HG02759 (cell line): ENCODE data around the gene CCDC167.

Experiments
- ATAC-seq: cut with Tn5 transposase; IDR thresholded peaks from one replicate; pipeline ENCODE4 v1.9.1; 2021; ENCODE audit warnings: mild to moderate bottlenecking, moderate library complexity; ENCODE audit not compliant: unreplicated experiment

The CCDC167 gene

DNA sequence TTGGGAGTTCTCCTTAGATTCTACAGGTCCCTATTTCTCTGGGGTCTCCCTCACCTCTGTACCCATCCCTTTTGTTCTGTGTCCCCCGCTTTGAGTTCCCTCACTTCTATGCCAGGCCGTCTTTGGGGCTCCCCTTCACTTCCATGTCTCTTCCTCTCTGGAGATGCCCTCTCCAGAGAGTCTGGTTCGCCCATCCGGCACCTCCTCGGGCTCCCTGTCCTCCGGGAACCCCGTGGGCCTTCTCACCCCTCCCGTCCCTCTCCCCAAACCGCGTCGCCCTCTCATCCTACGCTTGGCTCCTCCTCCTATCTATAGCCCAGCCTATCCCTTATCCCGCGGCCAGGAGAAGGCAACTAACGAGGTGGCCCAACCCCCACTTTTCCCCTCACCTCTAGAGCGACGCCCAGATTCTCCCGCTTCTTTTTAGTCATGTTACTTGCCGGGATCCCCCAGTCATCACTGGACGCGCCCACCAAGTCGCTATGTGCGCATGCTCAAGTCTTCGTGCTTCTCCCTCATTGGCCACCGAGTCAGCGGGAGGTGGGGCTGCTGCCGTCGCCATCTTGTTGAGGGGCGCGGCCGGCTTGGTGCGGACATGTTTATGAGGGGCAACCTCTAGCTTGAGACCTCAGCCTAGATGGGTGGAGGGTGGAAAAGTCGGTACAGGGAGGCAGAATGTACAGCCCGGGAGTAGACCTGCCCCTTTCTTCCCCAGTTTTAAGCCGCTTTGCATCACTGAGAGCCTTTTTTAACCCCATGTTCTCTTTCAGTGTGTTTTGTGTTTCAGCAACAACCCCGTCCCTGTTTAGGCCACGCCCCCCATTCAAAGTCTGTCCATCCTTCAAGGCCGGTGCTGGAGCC lies at the start of gene CCDC167:
Gene CCDC167 (minus strand): TSS at position 461 of the 861 bp plus-strand sequence. CDS start 30 bp downstream, at position 431.
- ATAC-seq: peak; percentile 90

DNA sequence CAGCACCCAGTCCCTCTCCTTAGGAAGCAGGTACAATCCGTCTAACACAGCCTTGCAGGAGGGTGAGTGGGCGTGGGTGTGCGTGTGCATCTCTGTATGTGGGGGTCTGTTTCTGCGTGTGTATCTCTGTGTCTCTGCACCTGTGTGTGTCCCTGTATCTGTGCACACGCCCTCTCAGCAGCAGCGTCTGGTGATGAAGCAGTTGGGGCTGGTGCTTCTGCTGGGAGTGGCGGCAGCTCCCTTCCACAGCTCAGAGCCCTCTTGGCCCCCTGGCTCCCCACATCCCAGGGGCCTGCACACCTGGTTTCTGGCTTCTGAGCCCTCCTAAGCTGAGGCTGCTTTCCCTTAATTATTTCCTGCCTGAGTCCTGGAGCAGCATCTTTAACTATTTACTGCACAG lies 49.5 kb upstream of the CCDC167 start:
- ATAC-seq: no peak

DNA sequence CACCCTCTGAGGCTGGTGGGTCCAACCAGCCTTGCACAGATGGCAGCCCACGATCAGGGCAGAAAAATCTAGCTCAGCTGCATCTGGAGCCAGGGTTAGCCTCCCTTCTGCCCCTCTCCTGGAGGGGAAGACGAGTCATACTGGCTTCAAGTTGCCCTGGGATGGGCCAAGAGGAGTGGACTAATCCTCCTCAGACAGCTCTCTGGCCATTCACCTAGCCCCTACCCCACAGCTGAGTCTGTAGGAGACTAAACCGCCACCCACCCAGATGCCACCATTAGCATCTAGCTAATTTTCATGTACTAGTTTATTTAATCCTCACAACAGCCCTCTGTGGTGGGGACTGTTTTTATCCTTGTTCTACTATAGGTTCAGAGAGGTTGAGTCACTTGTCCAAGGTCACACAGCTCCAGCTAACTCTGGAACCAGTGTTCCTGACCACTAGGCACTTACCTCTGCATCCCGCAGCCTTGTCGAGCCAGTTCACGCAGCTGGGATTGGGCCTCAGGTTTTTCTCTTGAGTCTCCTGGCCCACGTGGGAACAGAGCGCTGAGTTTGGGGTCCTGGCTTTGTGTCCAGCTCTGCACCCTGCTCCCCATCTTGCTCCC lies 48.5 kb upstream of the CCDC167 start:
- ATAC-seq: no peak

DNA sequence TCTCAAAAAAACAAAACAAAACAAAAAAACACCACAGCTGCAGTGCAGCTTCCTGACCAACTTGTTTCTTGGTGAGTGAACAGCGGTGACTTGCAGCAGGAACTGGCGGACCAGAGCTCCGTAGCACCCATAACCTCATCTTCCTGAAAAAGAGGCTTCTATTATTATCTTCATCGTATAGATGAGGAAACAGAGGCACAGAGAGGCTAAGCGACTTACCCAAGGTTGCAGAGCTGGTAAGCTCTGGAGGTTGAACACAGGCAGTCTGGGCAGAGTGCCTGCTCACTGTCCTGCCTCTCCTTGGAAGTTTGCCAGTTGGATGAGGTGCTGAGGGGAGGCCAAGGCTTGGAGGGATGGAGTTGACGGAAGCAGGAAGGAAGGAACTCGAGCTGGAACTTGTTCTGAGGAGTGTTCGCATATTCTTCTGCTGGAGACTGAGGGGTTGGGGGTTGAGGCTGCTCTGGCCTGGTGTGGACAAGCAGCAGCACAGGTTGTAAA lies 47.9 kb upstream of the CCDC167 start:
- ATAC-seq: peak; percentile 58

DNA sequence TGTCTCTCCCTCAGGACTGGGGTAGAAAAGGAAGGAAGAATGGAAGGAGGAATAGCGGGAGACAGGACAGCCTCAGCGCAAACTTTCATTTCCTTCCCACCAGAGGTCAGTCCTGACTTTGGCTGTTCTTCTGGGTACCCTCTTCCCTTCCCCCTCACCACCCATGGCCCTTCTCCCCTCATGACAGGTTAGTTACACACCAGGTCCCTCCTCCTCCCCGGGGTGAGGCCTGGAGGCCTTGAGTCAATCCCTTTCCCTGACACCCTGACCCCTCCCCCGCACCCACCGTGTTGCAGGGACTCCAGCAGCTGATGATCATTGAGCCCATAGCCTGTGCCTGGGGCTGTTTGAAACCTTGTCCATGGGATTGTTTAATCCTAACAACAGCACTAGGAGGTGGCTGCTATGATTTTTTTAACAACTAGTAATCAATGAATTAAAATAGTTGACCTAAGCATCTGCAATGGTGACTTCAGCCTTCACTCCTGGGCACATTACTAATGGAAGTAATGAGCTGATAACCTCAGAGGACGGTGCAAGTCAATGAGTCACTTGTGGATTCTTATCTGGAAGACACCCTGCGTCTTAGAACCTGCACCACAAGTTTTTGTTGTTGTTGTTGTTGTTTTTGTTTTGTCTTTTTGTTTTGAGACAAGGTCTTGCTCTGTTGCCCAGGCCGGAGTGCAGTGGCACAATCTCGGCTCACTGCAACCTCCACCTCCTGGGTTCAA lies 46.6 kb upstream of the CCDC167 start:
- ATAC-seq: no peak

DNA sequence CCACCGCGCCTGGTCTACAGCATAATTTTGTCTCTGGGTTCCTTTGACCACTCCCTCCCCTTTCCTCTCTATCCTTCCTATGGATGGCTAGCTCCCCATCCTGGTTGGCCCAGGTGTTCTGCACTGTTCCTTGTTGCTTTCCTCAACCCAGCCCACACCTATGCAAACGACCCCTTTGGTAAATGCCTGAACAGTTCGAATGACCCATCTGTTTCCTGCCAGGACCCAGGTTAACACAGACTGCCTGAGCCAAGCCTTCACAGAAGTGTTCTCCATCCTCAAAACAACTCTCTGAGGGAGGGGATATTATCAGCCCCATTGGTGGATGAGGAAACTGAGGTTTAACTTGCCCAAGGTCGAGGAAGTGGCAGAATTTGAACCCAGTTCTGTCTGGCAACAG lies 44.8 kb upstream of the CCDC167 start:
- ATAC-seq: no peak

DNA sequence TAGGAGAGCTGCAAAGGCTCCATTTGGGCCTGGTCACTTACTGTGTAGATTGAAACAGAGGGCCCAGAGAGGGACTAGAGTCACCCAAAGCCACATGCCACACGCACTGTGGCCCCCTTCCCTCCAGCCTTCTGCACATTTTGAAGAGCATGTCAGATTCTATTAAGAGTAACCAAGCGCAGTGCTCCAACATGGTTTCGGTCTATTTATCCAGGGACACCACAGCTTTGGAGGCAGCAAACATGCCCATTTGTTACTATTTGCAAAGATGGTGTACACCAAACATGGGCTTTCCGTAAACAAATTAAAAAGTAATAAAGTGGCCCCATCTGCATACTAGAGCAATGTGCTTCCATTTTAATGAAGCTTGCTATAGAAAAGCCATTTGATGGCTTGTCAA lies 43.7 kb upstream of the CCDC167 start:
- ATAC-seq: no peak

DNA sequence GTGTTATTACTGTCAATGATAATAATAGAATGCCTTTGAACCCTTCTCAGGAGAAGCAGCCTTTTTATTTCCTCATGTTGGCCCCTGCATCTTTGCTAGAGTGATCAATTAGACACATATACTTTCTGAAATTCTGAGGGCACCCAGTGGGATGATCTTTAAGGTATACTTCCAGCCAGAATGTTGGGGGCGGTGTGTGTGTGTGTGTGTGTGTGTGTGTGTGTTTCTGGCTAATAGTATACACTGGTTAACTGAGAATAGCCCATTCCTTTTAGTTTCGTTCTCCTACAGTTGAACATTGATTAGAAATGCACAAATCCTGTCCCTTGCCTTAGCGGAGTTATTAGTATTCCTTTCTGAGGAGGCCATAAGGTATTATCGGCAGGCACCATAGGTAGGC lies 41.7 kb upstream of the CCDC167 start:
- no peak for ATAC-seq

DNA sequence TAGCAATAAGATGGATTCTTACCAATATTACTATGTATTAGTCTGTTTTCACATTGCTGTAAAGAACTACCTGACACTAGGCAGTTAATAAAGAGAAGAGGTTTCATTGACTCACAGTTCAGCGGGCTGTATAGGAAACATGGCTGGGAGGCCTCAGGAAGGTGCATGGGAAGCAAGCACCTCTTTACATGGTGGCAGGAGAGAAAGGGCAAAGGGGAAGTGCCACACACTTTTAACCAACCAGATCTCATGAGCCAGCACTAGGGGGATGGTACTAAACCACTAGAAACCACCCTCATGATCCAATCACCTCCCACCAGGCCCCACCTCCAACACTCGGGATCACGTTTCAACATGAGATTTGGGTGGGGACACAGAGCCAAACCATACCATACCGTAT lies 40.7 kb upstream of the CCDC167 start:
- ATAC-seq: no peak

DNA sequence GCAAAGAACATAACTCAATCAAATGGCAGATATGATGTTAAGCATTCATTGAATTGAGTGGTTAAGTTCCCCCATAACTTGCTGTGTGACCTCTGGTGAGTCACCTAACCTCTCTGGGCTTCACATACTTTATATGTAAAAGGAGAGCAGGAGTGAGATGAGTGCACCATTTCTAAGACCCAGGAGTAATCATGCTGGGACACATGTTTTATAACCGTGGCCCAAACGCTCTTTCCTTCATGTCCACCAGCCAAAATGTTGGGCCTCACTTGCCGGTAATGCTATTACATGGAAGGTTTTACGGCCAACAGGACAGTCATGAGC lies 40.3 kb upstream of the CCDC167 start:
- no peak for ATAC-seq

DNA sequence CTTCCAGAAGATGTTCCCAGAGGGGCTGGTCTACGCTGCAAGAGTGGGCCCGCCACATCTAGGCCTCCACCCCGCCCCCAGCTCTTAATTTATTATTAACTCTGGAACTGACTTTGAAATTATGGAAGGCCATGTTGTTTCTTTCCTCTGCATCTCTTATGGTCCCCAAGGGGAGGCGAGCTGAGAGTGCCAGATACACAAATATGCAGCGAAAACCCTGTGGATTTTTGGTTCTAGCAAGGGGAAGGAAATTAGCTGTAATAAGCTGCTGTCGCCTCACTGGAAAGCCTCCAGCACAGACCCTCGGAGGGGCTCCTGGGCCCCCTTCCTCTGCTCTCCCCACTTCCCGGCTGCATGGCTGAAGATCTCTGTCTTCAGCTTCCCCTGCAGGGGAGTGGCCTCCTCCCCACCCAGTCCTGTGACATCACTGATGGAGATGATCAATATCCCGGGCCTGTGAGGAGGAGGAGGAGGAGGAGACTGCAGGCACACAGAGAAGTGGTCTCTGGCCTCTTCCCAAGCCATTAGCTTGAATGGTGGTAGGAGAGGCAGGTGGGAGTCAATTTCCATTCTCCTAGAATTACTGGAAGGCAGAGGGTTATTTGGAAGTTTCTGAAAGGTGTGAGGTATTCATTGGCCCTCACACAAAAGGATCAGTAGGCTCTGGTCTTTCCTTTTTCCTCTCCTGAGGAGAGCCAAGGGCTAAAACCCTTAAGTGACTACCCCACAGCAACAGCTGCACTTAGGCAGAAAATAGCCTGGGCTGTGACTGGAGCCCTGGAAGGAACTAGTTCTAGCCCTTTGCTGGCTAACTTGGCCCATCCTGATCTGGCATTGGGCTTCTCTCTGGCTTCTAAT lies 39.7 kb upstream of the CCDC167 start:
- ATAC-seq: no peak

DNA sequence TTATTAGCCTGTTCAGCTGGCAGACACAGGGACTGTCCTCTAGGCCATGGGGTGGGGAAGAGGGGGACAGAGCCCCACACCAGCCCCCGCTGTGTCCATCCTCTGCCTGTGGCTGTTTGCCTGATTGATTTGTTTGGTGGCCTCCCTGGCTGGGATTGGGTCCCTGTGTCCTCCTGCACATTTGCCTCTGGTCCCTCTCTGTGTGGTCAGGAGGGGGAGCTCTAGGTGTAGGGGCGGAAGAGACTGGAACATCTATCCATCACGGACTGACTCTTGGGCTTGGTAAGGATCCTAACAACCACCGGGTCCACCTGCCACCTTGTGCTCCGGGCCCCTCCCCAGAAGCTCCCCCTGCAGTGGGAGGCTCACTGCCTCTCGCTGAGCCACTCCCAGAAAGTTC lies 38.4 kb upstream of the CCDC167 start:
- ATAC-seq: no peak

DNA sequence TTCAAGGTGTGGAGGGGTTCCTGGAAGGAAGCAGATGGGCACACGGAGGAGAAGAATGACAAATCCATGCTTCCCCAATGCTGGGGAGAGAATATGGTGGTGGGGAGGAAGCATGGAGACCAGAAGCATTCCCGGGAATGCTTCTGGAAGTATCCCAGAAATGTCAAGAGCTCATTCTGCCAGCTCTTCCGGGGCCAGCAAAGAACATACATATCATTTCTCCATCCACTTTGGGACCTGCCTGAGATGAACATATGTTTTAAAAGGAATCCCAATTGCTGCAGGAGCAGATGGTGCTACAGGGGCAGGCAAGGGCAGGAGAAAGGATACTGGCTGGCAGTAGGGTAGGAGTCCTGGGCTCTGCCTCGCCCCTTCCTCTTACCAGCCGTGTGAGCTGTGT lies 37.9 kb upstream of the CCDC167 start:
- no peak for ATAC-seq

DNA sequence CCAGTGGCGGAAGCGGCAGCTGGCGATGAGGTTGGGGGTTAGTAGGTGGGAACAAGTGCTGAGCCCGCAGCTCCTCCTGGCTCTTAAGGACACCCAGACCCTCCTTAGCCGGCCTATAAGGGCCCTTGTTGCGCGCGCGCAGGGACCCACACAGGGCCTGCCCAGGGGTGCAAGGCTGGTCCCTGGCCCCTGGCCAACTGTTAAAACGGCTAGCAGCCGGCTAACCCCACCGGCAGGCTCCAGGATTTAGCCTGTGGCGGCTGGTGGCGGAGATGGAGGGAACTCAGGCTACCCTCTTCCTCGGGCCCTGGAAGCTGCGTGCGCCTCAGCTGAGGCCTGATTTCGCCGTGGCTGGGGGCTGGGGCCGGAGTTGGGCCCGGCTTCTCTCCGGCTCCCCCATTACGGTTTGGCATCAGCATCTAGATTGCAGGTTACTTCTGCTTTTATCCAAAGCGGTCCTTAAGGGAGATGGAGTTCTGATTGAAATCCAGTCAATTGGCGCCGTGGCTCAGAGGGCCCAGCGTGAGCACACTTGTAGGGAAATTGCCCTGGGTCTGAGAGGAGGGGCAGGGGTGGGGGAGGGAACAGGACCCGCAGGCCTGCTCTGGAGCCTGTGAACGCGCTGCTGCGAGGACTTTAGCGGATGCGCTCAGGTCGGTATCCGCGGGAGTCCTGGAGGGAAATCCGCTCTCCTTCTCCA lies 36.9 kb upstream of the CCDC167 start:
- peak; percentile 31 for ATAC-seq

DNA sequence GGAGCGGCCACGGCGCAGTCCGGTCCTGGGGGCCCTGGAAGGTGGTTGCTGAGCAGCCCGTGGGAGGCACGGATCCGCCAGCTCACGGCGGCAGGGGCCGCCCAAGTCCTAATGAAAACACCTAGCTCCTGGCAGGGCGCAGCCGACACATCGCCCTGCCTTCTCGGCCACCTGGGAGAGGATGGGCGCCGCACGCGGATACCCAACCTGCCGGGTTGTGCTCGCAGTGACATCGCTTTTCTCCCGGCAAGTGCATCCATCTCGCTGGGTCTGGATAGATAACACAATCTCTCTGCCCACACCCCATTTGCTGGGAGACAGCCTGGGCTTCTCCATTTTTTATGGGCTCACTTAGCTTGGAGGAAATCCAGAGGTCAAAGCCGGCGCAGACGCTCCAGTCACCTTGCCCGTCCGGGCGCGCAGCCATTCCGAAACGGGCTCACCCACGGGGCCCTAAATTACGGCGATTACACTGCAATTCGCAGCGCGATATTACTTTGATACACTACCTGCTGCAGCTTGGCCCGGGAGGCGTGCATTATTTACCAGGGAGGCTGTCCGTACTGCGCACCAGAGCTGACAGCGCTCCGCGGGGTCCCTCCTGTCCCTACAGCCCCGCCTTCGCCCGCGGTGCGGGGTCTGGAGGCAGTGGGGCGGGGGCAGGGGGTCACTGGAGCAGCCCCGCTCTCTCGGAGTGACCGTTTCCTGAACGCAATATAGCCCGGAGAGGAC lies 36.2 kb upstream of the CCDC167 start:
- peak; percentile 63 for ATAC-seq

DNA sequence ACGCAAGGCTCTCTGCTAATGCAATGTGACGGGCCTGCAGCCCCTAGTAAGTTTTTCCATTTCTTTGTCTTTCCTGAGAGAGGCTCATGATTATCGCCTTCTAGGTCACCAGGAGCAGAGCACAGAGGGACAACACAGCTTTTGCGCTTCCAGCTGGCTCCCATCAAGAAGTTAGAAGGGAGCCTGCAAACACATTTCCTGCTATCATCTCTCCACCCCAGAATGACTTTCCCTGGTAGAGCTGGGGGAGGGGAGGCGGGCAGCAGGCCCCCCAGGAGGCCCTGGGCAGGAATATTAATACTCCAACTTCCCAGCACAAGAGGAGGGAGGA lies 35.7 kb upstream of the CCDC167 start:
- no peak for ATAC-seq

DNA sequence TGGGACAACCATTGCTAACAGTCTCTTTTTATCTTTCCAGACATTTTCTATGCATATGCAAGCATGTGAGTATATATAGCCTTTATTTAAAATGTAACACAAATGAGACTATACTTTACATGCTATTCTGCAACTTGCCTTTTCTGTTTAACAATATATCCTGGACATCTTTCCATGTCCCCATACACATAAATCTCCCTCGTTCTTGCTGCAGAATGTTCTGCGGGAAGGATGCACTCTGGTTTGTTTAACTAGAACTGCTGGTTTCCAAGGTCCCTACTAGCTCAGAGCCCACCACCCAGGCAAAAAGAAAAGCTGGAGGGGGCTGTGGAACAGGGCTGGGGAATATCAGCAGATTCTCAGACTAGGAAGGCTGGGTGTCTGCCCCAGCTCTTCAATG lies 35.2 kb upstream of the CCDC167 start:
- no peak for ATAC-seq

DNA sequence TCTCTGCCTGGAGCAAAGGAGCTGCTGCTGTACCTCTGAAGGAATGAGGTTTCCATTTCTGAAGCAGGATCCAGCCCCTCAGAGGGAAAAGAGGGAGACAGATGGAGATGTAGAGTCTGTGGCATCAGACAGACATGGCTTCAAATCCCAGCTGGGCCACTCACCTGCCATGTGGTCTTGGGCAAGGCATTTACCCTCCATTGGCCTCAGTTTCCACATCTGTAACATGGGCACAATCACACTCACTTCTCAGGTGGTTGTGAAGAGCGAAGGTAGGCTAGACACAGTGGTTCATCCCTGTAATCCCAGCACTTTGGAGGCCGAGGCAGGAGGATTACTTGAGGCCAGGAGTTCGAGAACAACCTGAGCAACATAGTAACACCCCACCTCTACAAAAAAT lies 32.4 kb upstream of the CCDC167 start:
- no peak for ATAC-seq

DNA sequence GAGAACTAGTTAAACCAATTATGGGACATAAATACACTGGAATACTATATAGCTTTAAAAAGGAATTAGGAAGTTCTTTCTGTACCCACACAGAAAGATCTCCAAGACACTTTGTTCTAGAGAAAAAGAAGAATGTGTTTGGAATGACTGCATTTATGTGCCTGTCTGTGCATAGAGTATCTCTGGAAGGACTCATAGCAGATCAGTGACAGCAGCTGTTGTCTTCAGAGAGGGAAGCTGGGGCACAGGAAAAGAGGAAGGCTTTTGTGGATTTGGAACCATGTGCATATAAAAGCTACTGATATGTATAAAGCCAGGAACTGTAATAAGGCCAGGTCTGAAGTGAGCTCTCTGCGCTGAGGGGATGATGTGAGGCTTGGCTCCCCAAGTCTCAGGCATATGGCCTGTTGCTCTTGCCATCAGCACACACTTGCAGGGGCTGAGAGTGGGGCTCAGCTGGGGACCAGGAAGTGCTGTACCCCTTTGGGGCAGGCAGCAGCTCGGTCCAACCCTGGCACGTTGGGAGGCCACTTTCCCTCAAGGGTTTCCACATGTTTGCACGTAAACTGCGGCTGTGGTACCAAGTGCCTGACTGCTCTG lies 31.8 kb upstream of the CCDC167 start:
- no peak for ATAC-seq
